ENCODE data around the gene ITPRIP. TPM values are rescaled to one million over a fixed set of nuclear protein-coding genes. Genes with fewer than 3 reads are reported as not detected.

ITPRIP gene
- total and polyA plus RNA-seq, 9 donors: 10.1 to 38.1 (median 24.7) TPM

DNA sequence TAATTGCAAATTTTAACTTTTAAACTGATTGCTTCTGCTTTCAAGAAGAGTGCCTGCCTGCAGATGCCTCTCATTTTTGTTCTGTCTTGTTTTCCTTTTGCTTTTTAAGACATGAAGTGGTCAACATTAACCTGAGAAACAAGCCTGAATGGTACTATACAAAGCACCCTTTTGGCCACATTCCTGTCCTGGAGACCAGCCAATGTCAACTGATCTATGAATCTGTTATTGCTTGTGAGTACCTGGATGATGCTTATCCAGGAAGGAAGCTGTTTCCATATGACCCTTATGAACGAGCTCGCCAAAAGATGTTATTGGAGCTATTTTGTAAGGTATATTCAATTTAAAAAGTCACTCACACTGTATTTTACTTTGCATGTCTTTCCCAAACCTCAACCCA, 60.5 kb downstream of the ITPRIP start:
- no peak for DNase-seq
- no peak overlapping the region for H3K27ac ChIP-seq
- WGBS, 3 donors: 84 to 90% (median 85%) methylated on average over 2 of the region's 2 CpGs
- no peaks in the 10 kb centered on the region for H3K36me3 ChIP-seq
- no peaks in the 10 kb centered on the region for H3K27me3 ChIP-seq
- H3K9me3 ChIP-seq: no peaks in the 10 kb centered on the region
- no peak overlapping the region for H3K4me3 ChIP-seq
- intact Hi-C loops (cut with DNase I): no loop called here
- H3K4me1 ChIP-seq (ENCODE audit: insufficient read depth): no peaks in the 10 kb centered on the region
- TF ChIP-seq POLR2A (IDR thresholded peaks at IDR 0.05) (no peak), EP300 (IDR thresholded peaks at IDR 0.05) (no peak)
- TF ChIP-seq, protein P1, sequence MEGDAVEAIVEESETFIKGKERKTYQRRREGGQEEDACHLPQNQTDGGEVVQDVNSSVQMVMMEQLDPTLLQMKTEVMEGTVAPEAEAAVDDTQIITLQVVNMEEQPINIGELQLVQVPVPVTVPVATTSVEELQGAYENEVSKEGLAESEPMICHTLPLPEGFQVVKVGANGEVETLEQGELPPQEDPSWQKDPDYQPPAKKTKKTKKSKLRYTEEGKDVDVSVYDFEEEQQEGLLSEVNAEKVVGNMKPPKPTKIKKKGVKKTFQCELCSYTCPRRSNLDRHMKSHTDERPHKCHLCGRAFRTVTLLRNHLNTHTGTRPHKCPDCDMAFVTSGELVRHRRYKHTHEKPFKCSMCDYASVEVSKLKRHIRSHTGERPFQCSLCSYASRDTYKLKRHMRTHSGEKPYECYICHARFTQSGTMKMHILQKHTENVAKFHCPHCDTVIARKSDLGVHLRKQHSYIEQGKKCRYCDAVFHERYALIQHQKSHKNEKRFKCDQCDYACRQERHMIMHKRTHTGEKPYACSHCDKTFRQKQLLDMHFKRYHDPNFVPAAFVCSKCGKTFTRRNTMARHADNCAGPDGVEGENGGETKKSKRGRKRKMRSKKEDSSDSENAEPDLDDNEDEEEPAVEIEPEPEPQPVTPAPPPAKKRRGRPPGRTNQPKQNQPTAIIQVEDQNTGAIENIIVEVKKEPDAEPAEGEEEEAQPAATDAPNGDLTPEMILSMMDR (IDR thresholded peaks at IDR 0.05): no peak

DNA sequence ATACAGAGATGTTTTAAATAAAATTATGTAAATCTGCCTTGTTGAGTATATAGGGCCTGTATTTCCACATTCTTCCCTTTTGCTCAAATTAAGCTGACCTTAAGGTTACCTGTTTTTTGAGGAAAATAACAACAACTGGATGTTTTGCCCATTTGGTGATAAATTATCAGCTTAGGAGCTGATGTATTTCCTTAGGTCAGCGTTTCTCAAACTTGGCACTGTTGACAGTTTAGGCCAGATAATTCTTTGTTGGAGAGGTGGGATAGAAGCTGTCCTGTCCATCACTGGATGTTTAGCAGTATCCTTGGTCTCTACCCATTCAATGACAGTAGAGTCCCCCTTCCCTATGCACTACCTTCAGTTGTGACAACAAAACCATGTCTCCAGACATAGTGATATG, 62.1 kb downstream of the ITPRIP start:
- intact Hi-C loops (cut with DNase I): no loop called here
- Histone ChIP-seq H3K4me3 (no peak overlapping the region), H3K27me3 (no peaks in the 10 kb centered on the region), H3K27ac (no peak overlapping the region), H3K4me1 (ENCODE audit: insufficient read depth) (no peaks in the 10 kb centered on the region), H3K36me3 (no peaks in the 10 kb centered on the region), H3K9me3 (no peaks in the 10 kb centered on the region)
- 32 to 39% (median 39%) methylated on average over 1 of the region's 1 CpG for WGBS, 3 donors
- no peak for DNase-seq
- TF ChIP-seq EP300 (IDR thresholded peaks at IDR 0.05) (no peak), POLR2A (IDR thresholded peaks at IDR 0.05) (no peak)
- TF ChIP-seq, protein P1 (IDR thresholded peaks at IDR 0.05): no peak

DNA sequence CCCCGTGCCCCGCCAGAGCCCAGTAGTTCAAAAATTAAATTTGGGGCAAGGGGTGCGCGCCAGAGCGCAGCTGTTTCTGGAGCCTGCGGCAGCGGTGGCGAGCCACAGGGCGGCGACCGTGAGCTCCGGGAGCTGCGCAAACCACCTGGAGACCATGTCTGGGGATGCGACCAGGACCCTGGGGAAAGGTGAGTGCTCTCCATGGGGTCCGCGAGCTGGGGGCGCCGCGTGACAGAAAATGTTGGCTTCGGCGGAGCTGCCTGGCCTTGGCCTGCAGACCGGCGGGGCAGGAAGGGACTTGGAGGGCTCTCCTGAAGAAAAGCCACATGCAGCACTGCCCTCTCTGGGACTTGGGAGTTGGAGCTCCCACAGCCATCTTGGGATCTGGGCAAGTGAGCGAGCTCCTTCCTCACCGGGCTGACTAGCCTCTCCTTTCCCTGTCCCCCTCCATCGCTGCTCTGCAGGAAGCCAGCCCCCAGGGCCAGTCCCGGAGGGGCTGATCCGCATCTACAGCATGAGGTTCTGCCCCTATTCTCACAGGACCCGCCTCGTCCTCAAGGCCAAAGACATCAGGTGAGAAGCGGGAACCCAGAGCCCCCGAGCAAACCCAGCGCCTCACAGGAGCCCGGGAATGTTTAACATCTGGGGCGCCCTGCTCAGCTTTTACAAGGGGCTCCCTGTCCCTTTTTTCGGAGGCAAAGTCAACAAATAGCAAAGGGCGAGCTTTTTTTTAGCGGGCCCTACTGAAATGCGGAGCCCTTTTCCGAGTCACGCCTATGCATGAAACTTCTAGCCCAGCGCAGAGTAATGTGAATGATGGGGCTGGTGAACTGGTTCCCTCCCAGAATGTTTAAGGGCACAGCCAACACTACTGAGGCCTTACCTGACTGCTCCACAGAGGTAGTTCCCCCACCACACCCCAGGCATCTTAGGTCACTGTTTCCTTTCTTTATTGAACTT, 63.2 kb downstream of the ITPRIP start:
- peak overlapping the region; percentile 27 for H3K4me3 ChIP-seq
- DNase-seq: peak; percentile 27 to 74 (median 62)
- no peaks in the 10 kb centered on the region for H3K27me3 ChIP-seq
- no peaks in the 10 kb centered on the region for H3K4me1 ChIP-seq (ENCODE audit: insufficient read depth)
- WGBS, 3 donors: 16 to 21% (median 21%) methylated on average over 41 to 42 of the region's 42 CpGs
- H3K36me3 ChIP-seq: no peaks in the 10 kb centered on the region
- H3K9me3 ChIP-seq: no peaks in the 10 kb centered on the region
- no peak overlapping the region for H3K27ac ChIP-seq
- intact Hi-C loops (cut with DNase I): no loop called here
- TF ChIP-seq, protein P1 (IDR thresholded peaks at IDR 0.05): peak; percentile 64 to 89 (median 70)
- no peak for TF ChIP-seq EP300 (IDR thresholded peaks at IDR 0.05)

DNA sequence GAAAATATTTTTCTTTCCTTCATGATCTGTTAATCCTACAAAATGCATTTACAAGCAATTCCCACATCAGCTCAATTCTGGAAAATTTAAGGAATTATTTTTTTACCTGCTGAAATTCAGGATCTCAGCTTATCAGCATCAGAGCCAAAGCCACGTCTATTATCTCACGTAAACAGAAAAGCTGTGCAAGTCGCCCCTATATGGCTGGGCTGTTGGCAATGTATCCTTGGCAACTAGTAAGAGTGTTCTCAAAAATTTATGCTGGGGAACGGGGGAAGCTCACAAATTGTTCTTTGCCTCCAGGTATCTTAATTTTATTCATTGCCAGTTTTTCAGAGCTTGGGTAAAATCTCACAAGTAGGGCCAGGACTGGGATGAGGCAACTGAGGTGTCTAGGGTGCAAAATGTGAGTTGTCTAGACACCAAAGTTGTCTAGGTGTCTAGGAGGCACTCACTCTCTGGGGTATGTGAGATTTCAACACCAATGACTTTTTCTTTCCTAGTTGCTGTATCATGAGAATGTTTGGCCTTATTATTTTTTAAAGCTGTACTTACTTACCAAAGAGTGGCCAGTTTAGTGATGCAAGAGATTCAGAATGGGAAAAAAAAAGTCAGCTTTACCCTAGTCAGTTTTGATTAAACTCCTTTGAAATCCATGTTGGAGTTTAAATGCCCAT, 64.2 kb downstream of the ITPRIP start:
- no peak overlapping the region for H3K27ac ChIP-seq
- intact Hi-C loops (cut with DNase I): no loop called here
- TF ChIP-seq EP300 (IDR thresholded peaks at IDR 0.05) (no peak), POLR2A (IDR thresholded peaks at IDR 0.05) (no peak)
- 69 to 79% (median 74%) methylated on average over 4 of the region's 4 CpGs for WGBS, 3 donors
- no peaks in the 10 kb centered on the region for H3K4me1 ChIP-seq (ENCODE audit: insufficient read depth)
- H3K27me3 ChIP-seq: no peaks in the 10 kb centered on the region
- no peaks in the 10 kb centered on the region for H3K9me3 ChIP-seq
- no peak overlapping the region for H3K4me3 ChIP-seq
- DNase-seq: no peak
- no peaks in the 10 kb centered on the region for H3K36me3 ChIP-seq
